ENCODE measurements around the gene WHRN. TPM values are rescaled to one million over a fixed set of nuclear protein-coding genes. Genes with fewer than 3 reads are reported as not detected.
A peak's percentile ranks its signal among the peaks of the same experiment; 100 is the strongest.

Gene WHRN
- total and polyA plus RNA-seq, 2 of the 13 experiments (the other 11 are each of a cell fraction or from before 2014, with no cell fraction given): 2.3 to 5.3 TPM

DNA sequence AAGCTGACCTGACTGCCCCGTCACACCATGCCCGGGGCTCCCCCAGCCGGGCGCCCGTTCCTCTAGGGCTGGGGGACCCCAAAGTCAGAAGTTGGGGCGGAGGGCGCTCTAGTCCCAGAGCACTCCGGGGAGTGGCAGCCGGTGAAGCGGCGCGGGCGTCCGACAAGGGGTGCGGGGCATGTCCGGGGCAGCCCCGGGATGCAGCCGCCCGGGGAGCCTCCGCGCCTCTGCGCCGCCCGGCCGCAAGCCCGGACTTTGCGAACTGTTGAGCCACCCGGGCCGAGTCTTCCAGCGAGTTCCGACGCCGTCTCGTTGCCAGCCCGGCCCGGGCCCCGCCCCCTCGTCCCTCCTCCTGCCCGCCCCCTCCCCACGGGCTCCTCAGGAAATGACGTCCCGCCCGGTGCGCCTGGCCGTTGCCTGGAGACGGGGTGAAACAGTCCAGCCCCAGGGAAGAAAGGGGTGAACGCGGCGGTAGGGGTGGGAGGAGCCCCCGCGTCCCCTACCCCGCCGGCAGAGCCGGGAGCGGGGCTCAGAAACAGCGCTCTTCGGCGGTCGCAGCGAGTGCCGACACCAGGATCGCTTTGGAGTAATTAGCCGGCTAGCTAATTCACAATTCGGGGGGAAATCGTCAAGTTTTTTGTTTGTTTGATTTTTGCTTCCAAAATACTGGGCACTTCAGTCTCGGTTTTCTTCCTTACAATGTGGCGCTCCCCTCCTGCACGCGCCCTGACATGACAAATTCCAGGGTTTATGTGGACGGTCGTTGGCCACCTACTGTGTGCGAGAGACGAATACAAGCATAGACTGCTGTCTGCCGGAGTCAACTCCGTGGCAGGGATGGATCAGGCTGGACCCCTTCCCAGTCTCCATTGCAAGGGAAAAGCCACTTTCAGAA is at the start of gene WHRN (continued):
- TF ChIP-seq, protein P1, sequence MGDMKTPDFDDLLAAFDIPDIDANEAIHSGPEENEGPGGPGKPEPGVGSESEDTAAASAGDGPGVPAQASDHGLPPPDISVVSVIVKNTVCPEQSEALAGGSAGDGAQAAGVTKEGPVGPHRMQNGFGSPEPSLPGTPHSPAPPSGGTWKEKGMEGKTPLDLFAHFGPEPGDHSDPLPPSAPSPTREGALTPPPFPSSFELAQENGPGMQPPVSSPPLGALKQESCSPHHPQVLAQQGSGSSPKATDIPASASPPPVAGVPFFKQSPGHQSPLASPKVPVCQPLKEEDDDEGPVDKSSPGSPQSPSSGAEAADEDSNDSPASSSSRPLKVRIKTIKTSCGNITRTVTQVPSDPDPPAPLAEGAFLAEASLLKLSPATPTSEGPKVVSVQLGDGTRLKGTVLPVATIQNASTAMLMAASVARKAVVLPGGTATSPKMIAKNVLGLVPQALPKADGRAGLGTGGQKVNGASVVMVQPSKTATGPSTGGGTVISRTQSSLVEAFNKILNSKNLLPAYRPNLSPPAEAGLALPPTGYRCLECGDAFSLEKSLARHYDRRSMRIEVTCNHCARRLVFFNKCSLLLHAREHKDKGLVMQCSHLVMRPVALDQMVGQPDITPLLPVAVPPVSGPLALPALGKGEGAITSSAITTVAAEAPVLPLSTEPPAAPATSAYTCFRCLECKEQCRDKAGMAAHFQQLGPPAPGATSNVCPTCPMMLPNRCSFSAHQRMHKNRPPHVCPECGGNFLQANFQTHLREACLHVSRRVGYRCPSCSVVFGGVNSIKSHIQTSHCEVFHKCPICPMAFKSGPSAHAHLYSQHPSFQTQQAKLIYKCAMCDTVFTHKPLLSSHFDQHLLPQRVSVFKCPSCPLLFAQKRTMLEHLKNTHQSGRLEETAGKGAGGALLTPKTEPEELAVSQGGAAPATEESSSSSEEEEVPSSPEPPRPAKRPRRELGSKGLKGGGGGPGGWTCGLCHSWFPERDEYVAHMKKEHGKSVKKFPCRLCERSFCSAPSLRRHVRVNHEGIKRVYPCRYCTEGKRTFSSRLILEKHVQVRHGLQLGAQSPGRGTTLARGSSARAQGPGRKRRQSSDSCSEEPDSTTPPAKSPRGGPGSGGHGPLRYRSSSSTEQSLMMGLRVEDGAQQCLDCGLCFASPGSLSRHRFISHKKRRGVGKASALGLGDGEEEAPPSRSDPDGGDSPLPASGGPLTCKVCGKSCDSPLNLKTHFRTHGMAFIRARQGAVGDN (CRISPR knock-in tag; IDR thresholded peaks at IDR 0.05): peak; percentile 60; the same call in 1 of the 2 replicates
- TF ChIP-seq ZNF432 (CRISPR knock-in tag; IDR thresholded peaks at IDR 0.05; ENCODE audit: borderline replicate concordance) (no peak), HIVEP1 (CRISPR knock-in tag; IDR thresholded peaks at IDR 0.05) (no peak), NFE2 (CRISPR knock-in tag; IDR thresholded peaks at IDR 0.05) (no peak), FOXO4 (CRISPR knock-in tag; conservative IDR thresholded peaks at IDR 0.05) (no peak), HHEX (CRISPR knock-in tag; IDR thresholded peaks at IDR 0.05) (no peak), PAF1 (CRISPR knock-in tag; IDR thresholded peaks at IDR 0.05) (no peak), YY1 (IDR thresholded peaks at IDR 0.05; ENCODE audit: insufficient read depth, insufficient replicate concordance, low read depth, low read length) (peak; percentile 23), FOXK1 (CRISPR knock-in tag; IDR thresholded peaks at IDR 0.05; ENCODE audit: borderline replicate concordance, low read depth) (no peak), TRIM24 (CRISPR knock-in tag; IDR thresholded peaks at IDR 0.05) (no peak), KLF11 (CRISPR knock-in tag; IDR thresholded peaks at IDR 0.05) (no peak), ZNF740 (CRISPR knock-in tag; IDR thresholded peaks at IDR 0.05) (no peak), PPARG (CRISPR knock-in tag; conservative IDR thresholded peaks at IDR 0.05) (no peak), ZNF775 (CRISPR knock-in tag; IDR thresholded peaks at IDR 0.05; ENCODE audit: borderline replicate concordance) (no peak), ZNF564 (CRISPR knock-in tag; IDR thresholded peaks at IDR 0.05) (no peak), DNMT1 (CRISPR knock-in tag; IDR thresholded peaks at IDR 0.05) (no peak), HOXA7 (CRISPR knock-in tag; IDR thresholded peaks at IDR 0.05) (no peak), ZFYVE20 (CRISPR knock-in tag; IDR thresholded peaks at IDR 0.05; ENCODE audit: borderline replicate concordance, low read depth) (no peak)
- TF ChIP-seq, protein P2, sequence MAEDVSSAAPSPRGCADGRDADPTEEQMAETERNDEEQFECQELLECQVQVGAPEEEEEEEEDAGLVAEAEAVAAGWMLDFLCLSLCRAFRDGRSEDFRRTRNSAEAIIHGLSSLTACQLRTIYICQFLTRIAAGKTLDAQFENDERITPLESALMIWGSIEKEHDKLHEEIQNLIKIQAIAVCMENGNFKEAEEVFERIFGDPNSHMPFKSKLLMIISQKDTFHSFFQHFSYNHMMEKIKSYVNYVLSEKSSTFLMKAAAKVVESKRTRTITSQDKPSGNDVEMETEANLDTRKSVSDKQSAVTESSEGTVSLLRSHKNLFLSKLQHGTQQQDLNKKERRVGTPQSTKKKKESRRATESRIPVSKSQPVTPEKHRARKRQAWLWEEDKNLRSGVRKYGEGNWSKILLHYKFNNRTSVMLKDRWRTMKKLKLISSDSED (CRISPR knock-in tag; IDR thresholded peaks at IDR 0.05): no peak
- TF ChIP-seq, protein P3, sequence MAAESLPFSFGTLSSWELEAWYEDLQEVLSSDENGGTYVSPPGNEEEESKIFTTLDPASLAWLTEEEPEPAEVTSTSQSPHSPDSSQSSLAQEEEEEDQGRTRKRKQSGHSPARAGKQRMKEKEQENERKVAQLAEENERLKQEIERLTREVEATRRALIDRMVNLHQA (CRISPR knock-in tag; IDR thresholded peaks at IDR 0.05): no peak
- TF ChIP-seq, protein P4, sequence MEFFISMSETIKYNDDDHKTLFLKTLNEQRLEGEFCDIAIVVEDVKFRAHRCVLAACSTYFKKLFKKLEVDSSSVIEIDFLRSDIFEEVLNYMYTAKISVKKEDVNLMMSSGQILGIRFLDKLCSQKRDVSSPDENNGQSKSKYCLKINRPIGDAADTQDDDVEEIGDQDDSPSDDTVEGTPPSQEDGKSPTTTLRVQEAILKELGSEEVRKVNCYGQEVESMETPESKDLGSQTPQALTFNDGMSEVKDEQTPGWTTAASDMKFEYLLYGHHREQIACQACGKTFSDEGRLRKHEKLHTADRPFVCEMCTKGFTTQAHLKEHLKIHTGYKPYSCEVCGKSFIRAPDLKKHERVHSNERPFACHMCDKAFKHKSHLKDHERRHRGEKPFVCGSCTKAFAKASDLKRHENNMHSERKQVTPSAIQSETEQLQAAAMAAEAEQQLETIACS (CRISPR knock-in tag; IDR thresholded peaks at IDR 0.05): no peak

Data from HepG2 (cell line).